Middle frontal gyrus (tissue), 1 donor: ENCODE data around the gene DYNC1H1.
A peak's percentile ranks its signal among the peaks of the same experiment; 100 is the strongest.
"Not testable (repeated sequence)": the region's sequence is repeated elsewhere in the genome, so short reads cannot be mapped to it uniquely, and the experiment has no call there.

Experiments used
- DNase-seq: peaks from one replicate; pipeline ENCODE4 v3.0.0-alpha.2; 2015; ENCODE audit warnings: low spot score; ENCODE audit errors: extremely low spot score

Gene DYNC1H1

GRCh38 chr14:101963656-101964296, 597 bp upstream of the DYNC1H1 start:
- DNase-seq: no peak

GRCh38 chr14:101965181-101965544, 790 bp downstream of the DYNC1H1 start:
- no peak for DNase-seq

GRCh38 chr14:101965770-101966722, 1.7 kb downstream of the DYNC1H1 start:
- DNase-seq: no peak

- DNase-seq: no peak
Observed at GRCh38 chr14:101966742-101967141, 2.4 kb downstream of the DYNC1H1 start.

- no peak for DNase-seq
Observed at GRCh38 chr14:101968186-101968585, 3.8 kb downstream of the DYNC1H1 start.

- no peak for DNase-seq
Observed at GRCh38 chr14:101969481-101969880, 5.1 kb downstream of the DYNC1H1 start.

- no peak for DNase-seq
Observed at GRCh38 chr14:101970830-101971400, 6.5 kb downstream of the DYNC1H1 start.

GRCh38 chr14:101971458-101971857, 7.1 kb downstream of the DYNC1H1 start:
- DNase-seq: not testable (repeated sequence)

- DNase-seq: peak; percentile 37
Observed at GRCh38 chr14:101972126-101972866, 7.9 kb downstream of the DYNC1H1 start.

GRCh38 chr14:101973356-101973755, 9.0 kb downstream of the DYNC1H1 start:
- no peak for DNase-seq

GRCh38 chr14:101975231-101975630, 10.9 kb downstream of the DYNC1H1 start:
- no peak for DNase-seq

- no peak for DNase-seq
Observed at GRCh38 chr14:101977311-101978071, 13.1 kb downstream of the DYNC1H1 start.

- DNase-seq: no peak
Observed at GRCh38 chr14:101979666-101980065, 15.3 kb downstream of the DYNC1H1 start.

- no peak for DNase-seq
Observed at GRCh38 chr14:101980251-101980650, 15.9 kb downstream of the DYNC1H1 start.

GRCh38 chr14:101980700-101981099, 16.3 kb downstream of the DYNC1H1 start:
- no peak for DNase-seq

- DNase-seq: no peak
Observed at GRCh38 chr14:101982621-101983020, 18.2 kb downstream of the DYNC1H1 start.

GRCh38 chr14:101984831-101985230, 20.5 kb downstream of the DYNC1H1 start:
- not testable (repeated sequence) for DNase-seq

GRCh38 chr14:101985957-101986356, 21.6 kb downstream of the DYNC1H1 start:
- no peak for DNase-seq

GRCh38 chr14:101986953-101987352, 22.6 kb downstream of the DYNC1H1 start:
- no peak for DNase-seq

GRCh38 chr14:101988377-101988776, 24.0 kb downstream of the DYNC1H1 start:
- DNase-seq: no peak

GRCh38 chr14:101991352-101991751, 27.0 kb downstream of the DYNC1H1 start:
- DNase-seq: no peak
